GM19438 (cell line): ENCODE results near the gene CAPN14.

Experiments
- ATAC-seq: cut with Tn5 transposase; IDR thresholded peaks from one replicate; pipeline ENCODE4 v1.9.1; 2021; ENCODE audit warnings: low read depth; ENCODE audit not compliant: unreplicated experiment

CAPN14 gene

DNA sequence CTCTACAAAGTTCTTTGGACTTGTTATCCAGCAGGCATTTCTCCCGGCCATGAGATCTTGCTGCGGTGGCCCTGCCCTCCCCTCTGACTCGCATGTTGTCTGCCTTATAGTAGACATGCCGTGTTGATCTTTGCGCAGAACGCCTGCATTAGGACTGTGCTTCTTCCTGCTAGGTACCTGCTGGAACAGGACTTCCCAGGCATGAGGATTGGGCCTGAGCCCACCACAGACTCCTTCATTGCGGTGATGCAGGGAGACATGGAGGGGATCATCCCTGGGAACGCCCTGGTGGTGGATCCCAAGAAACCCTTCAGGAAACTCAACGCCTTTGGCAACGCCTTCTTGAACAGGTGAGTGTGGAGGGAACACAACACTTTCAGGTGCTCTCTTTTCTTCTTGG lies 26.8 kb upstream of the CAPN14 start:
- ATAC-seq: no peak

DNA sequence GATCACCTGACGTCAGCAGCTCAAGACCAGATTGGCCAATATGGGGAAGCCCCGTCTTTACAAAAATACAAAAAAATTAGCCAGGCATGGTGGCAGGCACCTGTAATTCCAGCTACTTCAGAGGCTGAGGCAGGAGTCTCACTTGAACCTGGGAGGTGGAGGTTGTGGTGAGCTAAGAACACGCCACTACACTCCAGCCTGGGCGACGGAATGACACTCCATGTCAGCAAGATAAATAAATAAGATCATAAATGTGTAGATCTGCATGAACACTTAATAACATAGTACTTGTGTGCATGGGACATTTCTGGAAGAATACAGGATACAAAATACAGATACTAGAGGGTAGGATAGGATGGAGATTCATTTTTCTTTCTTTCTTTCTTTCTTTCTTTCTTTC lies 25.7 kb upstream of the CAPN14 start:
- no peak for ATAC-seq

DNA sequence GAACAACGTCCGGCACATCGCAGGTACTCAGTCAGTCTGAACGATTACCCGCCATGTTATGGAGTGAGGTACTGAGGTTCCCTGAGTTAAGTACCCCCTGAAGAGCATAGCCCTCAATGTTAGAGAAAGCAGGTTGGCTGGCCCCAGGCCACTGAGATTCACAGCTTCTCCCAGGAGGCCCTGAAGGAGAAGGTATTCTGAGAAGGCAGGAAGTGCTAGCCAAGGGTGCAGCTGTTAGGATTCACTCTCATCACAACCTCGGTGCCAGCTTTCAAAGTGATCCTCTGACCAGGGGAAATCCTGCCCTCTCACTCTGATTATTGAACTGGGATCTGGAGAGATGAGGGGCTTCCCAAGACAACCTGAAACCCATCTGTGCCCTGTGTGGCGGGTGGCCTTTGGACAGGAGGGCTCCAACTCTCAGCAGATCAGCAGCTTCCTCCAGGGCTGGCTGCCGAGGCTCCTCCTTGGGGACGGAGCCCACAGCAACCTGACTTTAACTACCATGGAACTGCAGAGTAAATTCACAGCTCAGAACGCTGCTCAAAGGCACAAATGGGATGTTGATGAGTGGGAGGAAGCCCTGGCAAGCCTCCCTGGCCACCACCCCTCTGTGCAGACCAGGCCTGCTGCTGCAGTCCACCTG lies 24.4 kb upstream of the CAPN14 start:
- ATAC-seq: no peak

DNA sequence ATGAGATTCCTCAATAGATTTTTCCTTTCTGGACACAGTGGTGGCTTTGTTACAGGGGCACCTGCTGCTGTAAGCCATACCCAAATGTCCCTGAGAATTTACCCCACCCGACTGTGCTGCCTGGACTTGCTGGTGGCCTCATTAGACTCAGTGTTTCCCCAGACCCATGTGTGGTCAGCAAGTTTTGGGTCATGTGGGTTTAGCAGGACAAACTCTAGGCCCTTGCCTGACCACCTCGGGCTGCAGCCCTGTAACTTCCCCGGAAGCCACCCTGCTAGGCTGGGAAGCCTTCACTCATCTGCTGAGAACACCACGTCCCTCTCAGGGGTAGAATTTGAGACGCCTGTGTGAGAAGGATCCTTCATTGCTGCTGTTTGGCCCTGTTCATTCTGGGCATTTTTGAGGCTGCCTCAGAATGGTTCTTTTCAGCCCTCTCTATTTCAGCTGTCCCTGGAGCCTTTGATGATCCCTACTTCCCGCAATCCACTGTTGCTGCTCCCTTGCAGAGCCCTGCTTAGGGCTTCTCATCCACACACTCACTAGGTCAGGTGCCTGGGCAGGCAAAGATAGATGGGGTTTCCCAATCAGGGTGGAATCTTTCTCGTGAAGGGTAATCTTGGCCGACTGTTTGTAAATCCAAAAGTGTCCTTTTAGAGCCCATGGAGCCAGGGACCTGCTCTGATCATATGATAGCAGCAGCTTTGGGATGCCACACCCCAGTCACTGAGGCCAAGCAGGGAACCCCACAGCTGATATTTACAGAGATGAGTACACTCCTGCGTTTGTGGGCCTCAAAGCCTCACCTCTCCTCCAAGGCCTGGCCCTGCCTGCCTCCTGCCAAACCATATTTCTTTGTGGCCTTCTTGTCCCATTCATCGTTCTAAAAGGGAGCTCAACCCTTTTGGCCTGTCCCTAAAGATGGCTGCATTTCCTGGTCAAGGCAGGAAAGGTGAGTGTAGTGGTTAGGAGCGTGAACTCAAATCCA lies 23.4 kb upstream of the CAPN14 start:
- no peak for ATAC-seq

DNA sequence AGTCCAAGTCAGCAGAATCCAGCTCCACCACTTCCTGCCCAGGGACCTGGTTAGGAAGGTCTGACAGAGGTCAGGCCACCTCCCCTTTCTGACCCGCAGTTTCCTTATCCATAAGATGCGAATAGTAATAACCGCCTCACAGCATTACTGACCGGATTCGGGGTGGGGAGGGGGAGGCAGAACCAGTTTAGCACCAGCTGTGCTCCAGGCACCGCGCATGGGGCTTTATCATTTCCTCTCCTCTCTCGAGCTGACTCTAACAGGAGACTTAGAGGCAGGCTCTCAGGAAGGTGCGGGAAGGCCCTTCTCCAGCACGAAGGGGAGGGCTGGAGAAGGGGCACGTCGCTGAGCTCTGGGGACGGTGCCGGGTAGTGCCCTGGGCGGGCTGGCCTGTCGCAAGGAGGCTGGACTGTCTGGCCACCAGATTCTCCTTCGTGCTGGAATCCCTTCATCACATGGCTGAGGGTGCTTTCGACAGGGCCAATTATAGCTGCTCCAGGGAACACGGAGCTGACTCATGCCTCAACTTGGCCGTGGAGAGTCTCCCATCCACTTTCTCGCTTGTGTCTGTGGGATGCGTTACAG lies 22.4 kb upstream of the CAPN14 start:
- no peak for ATAC-seq

DNA sequence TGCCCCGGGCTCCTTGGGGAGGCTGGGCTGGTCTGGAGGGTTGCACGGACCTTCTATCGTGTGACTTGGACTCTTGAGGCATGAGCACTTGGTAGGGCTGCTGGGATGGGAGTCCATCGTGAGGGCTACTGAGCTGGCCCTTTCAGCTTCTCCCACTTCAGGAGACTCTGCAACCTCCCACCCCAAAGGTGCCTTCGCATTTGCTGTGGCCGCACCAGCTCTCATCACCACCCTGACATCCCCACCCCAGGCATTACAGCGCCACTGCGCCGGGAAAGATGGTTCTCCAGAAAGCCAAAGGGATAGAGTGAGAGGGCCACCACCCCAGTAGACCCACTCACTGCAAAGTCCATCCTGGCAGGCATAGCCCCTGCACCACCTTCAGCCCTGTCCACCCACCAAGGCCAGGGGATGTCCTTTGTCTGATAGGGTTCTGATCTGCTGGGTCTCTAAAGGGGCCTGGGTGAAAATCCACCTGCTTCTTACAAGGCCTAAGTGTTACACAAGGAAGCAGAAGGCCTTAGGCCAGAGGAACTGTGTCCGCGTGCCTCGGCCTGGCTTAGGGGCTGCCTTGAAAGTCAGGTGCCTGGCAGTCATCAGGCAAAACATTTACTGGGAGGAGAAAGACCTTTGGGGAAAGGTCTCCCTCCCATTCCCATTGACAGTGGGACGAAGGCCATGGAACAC lies 21.7 kb upstream of the CAPN14 start:
- ATAC-seq: no peak

DNA sequence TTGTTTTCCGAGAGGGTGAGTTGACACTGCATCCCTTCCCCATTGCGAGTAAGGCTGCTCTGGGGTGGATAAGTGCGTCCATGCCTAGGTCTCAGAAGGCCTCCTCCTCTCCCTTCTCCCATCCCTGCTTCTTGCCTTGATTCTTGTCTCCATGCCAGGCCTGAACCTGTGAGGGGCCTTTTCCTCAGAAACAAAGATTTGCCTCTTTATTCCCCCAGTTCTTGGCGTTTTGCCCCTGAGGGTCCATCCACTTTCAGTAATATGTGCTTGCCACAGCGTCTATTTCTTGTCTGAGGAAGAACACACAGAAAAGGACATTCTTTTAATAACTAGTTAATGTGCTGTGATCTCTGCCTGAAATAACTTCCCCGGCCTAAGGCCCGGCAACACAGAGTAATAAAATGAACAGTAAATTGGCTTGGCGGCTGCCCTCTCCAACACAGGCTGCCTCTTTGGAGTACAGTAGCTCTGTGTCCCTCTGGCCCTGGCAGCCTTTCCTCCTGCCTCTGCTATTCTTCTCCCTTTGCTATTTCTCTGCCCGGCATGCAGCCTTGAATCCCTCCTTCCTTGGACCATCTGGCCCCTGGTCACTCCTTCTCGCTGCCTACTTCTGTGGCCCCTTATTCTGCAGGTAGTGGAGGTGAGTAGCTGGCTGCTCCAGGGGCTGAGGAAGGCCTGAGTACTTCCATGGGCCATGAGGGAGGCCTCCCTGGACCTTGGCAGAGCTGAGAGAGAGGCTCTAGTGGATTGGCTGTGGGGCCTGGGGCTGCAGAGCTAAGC lies 21.0 kb upstream of the CAPN14 start:
- no peak for ATAC-seq

DNA sequence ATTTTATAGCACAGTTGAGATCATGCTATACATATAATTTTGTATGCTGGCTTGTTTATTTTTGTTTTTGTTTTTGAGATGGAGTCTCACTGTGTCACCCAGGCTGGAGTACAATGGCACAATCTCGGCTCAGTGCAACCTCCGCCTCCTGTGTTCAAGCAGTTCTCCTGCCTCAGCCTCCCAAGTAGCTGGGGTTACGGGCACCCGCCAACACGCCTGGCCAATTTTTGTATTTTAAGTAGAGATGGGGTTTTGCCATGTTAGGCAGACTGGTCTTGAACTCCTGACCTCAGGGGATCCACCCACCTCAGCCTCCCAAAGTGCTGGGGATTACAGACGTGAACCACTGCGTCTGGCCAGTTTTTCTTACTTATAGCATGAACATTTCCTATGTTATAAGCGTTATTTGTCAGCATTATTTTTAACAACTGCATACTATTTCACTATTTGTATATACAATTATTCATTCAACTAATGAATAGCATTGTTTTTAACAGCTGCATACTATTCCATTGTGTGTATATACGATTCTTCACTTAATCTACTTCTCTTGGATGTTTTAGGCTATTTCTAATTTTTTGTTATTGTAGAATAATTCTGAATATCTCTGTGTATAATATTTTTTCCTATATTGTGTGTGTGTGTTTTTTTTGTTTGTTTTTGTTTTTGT lies 20.2 kb upstream of the CAPN14 start:
- ATAC-seq: no peak

DNA sequence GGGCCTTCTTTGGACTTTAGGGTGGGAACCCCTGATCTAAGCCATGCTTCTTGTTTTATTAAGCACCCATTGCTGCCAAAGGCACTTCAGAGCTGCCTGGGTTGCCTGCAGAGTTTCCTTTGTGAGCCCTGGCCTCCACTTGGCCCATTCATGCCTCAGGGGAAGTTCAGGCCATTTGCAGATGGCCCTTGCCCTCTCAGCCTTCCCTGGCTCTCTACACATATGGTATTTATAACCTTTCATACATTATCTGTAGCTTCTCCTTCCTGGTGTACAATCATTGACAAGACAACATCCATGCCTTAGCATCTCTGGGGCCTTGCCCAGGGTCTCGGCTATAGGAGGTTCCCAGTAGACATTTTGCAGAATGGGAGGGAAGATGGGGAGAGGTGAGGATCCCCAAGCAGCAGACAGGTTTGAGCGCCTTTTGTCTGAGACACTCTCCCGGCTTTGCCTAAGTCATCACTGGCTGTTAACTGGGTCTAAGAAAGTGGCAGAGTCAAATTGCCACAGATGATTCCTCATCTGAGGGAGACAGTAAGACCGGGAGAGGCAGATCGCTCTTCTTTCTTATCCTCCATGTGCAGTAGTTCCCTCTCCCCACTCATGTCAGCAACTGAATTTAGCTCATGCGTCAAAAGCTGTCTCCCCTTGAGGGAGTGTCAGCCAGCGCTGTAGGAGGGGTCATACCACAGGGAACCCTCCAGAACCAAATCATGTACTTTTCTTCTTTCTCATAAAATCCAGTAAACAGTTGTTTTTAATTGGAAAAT lies 19.3 kb upstream of the CAPN14 start:
- ATAC-seq: no peak

DNA sequence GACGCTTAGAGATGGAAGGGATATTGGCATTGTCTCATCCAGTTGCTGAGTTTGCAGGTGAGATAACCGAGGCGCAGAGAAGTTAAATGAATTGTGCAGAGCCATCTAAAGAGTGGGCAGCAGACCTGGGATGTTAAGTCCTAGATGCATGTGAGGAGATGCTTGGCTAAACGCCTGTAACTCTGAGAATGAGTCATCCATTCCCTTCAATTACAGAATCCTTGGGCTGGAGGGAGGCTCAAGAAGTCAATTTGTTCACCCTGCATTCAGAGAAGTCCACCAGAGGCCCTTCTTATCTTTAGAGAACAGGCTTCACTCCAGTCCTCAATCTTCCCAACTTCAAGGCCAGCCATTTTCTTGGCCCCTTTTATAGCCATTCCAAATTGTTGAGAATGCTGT lies 18.2 kb upstream of the CAPN14 start:
- ATAC-seq: no peak

DNA sequence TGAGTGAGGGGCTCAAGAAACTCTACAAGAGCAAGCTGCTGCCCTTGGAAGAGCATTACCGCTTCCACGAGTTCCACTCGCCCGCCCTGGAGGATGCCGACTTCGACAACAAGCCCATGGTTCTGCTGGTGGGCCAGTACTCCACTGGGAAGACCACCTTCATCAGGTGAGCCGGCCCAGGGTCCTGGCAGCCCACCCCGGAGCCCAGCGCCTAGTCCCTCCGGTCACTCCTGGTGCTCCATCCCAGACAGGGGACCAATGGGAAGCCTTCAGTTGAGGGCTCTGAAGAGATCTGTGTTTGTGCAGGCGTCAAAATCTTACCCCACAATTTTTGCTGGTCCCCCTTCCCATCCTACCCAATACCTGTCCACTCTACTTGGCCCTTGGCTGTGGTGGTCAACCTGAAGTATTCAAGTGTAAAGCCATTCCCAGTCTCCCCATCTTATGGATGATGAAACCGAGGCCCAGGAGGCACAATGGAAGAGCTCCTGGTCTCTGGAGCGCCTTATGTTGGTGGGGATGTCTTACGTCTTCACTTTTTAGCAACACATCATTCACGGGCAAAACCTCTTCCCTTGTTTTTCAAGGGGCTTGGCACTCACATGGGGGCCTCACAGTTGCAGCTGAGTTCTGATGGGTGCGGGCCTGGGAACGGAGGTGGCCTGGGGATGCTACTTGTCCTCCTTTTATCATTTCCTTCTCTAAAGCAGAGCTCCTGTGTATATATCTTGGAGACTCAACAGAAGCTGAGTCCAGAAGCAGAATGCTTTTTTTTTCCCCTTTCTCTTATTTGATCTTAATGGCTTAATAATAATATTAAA lies 17.6 kb upstream of the CAPN14 start:
- ATAC-seq: no peak

DNA sequence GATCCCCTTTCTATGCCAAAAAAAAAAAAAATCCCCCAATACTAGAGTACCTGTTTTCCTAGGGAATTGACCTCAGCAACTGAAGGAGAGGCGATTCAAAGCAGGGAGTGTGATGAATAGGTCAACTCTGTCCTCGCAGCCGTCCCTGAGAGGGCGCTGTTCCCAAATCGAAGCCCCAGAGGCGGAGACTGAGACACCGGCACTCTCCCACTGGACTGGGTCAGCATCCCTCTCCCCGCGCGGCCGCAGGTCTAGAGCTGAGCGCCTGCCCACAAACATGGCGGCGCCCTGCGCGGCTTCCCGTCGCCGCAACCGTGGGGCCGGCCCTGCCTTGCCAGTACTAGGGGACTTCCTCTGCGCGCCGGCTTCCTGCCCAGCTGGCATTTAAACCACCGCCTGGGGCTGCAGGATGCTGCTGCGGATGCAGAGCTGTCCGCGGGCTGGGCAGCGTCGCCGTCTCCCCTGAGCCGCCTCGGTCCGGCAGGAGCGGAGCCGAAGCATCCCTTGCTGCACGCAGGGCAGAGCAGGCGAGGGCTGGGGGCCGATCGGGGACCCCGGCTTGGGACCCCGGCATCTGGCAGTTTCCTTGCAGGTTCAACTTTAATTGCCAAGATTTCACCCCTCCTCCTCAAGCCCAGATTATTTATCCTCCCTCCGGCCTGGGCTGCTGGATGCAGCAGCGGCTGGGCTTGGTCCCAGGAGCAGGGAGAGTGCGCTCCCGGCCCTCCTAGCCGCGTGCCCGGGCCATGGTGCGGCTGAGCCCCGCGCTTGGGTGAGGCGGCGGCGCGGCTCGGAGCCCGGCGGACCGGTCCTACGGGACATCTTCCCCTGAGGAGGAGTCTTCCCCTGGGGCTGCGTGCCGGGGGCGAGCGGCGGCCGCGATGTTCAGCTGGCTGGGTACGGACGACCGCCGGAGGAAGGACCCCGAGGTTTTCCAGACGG lies 16.7 kb upstream of the CAPN14 start, which contains the start of gene EHD3:
TSS of gene EHD3 (plus strand) at position 412 of the 942 bp plus-strand sequence. CDS start at position 882, 470 bp downstream.
- ATAC-seq: peak; percentile 92

DNA sequence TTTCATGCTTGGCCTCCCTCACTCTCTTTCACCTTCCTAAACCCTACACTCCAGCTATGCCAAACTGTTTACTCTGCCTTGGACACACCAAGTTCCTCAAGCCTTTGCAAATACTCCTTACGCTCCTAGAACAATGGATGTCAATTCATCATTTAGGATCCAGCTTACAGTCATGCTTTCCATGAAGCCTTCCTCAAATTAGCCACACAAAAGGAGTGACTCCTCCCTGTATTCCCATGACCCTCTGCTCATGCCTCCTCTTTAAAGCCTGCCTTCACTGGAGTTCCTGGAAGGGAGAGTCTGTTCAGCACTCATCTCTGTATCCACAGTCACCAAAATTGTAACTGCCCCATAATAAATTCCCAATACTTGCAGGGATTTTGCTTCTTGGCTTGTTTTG lies 15.9 kb upstream of the CAPN14 start:
- ATAC-seq: no peak

DNA sequence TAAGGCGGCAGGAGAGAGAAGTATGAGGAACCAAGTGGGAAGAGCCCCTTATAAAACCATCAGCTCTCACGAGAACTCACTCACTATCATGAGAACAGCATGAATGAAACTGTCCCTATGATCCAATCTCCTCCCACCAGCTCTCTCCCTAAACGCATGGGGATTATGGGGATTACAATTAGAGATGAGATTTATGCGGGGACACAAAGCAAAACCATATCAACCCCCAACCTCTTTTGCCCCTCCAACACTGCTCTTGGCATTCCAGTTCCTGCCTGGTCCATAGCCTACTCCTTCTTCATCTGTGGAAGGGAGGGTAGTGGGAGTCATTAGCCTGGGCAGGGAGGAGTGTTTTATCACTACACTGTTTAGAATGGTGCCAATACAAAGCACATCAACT lies 15.3 kb upstream of the CAPN14 start:
- ATAC-seq: no peak

DNA sequence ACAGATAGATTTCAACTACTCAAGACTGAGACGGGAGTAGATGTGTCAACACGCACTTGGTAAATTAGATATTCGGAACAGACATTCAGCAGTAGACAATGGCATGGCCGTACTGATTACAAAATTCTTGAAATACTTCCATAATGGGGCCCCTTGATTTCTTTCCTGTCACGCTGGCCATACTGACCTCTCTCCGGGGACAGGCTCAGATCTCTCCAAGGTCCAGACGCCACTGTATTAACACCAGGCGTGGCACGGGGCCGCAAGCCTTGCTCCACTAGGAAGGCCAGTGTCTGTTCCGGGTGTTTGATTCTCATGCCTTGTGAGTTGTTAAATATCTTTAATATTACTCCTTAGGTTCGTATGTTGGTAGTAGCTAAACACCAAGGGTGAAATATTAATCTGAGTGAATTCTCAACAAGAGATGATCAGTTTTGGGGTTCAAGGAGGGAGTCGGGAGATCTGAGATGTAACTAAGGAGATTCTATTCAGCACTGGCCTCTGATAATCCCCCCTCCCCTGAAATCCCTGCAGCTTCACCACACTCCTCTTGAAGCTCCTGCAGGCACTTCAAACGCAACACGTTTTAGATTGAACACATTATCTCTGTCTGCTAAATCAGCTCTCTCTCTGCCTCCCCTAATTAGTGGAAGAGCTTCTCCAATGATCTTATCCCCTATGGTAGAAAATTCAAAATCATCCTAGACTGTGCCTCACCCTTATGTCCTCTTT lies 14.4 kb upstream of the CAPN14 start:
- no peak for ATAC-seq

DNA sequence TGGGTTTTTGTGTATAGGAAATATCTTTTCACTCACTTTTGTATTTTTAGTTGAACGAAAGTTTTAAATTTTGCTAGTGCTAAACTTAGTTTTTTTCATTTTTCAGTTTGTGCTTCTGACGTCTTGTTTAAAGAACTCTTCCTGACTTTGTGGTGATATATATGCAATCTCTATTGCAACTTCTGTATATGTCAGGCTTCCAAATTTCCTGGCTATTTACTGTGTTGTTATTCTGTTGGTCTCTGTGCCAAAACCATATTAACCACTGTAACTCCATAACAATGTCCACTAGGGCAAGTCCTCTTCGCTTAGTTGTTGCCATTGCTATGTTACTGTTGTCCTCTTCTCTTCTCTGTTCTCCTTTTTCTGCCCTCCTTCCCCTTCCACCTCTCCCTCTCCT lies 13.4 kb upstream of the CAPN14 start:
- no peak for ATAC-seq
